ENCODE results near the gene PLXNC1. TPM values are rescaled to one million over a fixed set of nuclear protein-coding genes. Genes with fewer than 3 reads are reported as not detected.

Gene PLXNC1
- total RNA-seq, 1 donor from 2014 or later = 14.2 TPM

DNA sequence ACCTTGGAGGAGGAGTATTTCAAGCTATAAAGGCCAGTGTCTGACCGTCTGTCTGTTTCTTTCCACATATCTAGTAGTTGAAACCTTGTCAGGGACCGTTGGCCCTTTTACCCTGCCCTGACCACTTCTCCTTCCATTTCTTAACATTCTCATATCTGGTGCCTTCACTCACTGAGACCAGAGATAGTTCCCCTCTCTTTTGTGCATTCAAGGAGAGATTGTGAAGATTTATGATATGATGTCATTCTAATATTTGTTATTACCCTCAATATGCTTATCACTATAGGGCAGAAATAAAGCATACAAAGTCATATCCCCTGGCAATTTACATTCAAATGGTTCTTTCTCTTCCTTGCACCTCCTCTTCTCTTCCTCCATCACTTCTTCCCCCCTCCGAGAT, 83.3 kb downstream of the PLXNC1 start:
- TF ChIP-seq POLR2AphosphoS5 (IDR thresholded peaks at IDR 0.05; ENCODE audit: insufficient read depth in 1 of 2, low read depth in 1 of 2) (no peak), POLR2A (IDR thresholded peaks at IDR 0.05) (no peak)
- TF ChIP-seq, protein P1, sequence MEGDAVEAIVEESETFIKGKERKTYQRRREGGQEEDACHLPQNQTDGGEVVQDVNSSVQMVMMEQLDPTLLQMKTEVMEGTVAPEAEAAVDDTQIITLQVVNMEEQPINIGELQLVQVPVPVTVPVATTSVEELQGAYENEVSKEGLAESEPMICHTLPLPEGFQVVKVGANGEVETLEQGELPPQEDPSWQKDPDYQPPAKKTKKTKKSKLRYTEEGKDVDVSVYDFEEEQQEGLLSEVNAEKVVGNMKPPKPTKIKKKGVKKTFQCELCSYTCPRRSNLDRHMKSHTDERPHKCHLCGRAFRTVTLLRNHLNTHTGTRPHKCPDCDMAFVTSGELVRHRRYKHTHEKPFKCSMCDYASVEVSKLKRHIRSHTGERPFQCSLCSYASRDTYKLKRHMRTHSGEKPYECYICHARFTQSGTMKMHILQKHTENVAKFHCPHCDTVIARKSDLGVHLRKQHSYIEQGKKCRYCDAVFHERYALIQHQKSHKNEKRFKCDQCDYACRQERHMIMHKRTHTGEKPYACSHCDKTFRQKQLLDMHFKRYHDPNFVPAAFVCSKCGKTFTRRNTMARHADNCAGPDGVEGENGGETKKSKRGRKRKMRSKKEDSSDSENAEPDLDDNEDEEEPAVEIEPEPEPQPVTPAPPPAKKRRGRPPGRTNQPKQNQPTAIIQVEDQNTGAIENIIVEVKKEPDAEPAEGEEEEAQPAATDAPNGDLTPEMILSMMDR (IDR thresholded peaks at IDR 0.05) = no peak
- H3K9me3 ChIP-seq = no peaks in the 10 kb centered on the region
- no peak for DNase-seq (ENCODE audit: extremely low spot score in 2 of 2)
- H3K27me3 ChIP-seq = no peaks in the 10 kb centered on the region
- H3K4me1 ChIP-seq = no peaks in the 10 kb centered on the region
- no peak overlapping the region for H3K27ac ChIP-seq
- no peak overlapping the region for H3K4me3 ChIP-seq
- intact Hi-C loops (cut with DNase I) = no loop called here
- no peaks in the 10 kb centered on the region for H3K36me3 ChIP-seq

DNA sequence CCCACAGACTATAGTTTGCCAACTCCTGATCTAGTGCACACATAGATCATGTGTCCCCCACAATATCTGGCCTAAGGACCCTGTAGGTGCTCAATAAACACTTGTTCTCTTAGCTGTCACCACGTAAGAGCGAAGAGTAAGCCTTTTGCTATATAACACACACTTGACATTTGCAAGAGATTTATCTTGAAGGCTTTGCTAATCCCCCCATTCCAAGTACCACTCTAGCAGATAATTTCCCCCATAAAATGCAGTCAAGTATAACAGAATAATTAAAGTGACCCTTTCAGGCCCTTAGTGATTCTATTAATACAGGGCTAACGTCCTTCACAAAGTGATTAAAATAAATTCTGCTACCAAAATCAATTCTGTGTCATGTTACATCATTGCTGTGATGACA, 87.5 kb downstream of the PLXNC1 start:
- Histone ChIP-seq H3K27me3 (no peaks in the 10 kb centered on the region), H3K36me3 (no peaks in the 10 kb centered on the region), H3K27ac (no peak overlapping the region), H3K4me3 (no peak overlapping the region), H3K9me3 (no peaks in the 10 kb centered on the region), H3K4me1 (no peaks in the 10 kb centered on the region)
- intact Hi-C loops (cut with DNase I) = no loop called here
- no peak for TF ChIP-seq POLR2AphosphoS5 (IDR thresholded peaks at IDR 0.05; ENCODE audit: insufficient read depth in 1 of 2, low read depth in 1 of 2)
- TF ChIP-seq, protein P1 (IDR thresholded peaks at IDR 0.05) = no peak
- no peak for TF ChIP-seq POLR2A (IDR thresholded peaks at IDR 0.05)
- DNase-seq (ENCODE audit: extremely low spot score in 2 of 2) = no peak

DNA sequence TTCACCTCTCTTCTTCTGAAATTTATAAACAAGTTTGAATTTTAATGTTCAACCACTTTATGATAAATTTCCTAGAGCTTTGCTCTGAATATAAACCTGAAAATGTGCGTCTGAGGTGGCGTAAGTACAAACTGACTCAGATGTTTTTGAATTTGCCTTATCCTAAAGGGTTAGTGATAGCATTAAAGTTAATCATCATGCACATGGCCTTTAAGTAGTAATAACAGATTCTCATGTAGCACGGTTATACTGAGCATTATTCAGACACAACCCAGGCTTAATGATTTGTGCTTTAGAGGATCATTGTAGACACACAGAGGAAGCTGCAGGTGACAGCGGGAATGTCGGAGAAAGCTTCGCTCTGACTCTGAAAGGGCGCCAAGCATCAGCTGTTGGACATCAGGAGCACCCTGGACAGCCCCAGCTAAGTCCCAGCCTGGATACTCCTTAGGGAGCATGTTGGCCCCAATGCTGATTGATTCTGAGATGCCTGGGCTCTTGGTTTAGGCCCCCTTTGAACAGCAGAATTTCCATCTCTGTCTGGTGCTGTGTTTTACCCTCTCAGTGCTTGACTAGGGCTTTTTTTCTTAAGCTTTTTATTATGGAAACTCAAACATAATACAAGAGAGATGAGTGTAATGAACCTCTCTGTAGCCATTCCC, 91.1 kb downstream of the PLXNC1 start:
- Histone ChIP-seq H3K27me3 (no peaks in the 10 kb centered on the region), H3K4me3 (no peak overlapping the region), H3K36me3 (no peaks in the 10 kb centered on the region), H3K4me1 (no peaks in the 10 kb centered on the region), H3K27ac (no peak overlapping the region), H3K9me3 (no peaks in the 10 kb centered on the region)
- TF ChIP-seq POLR2AphosphoS5 (IDR thresholded peaks at IDR 0.05; ENCODE audit: insufficient read depth in 1 of 2, low read depth in 1 of 2) (no peak), POLR2A (IDR thresholded peaks at IDR 0.05) (no peak)
- TF ChIP-seq, protein P1 (IDR thresholded peaks at IDR 0.05) = no peak
- DNase-seq (ENCODE audit: extremely low spot score in 2 of 2) = peak in 1 of 2 donors; percentile 58
- intact Hi-C loops (cut with DNase I) = no loop called here

DNA sequence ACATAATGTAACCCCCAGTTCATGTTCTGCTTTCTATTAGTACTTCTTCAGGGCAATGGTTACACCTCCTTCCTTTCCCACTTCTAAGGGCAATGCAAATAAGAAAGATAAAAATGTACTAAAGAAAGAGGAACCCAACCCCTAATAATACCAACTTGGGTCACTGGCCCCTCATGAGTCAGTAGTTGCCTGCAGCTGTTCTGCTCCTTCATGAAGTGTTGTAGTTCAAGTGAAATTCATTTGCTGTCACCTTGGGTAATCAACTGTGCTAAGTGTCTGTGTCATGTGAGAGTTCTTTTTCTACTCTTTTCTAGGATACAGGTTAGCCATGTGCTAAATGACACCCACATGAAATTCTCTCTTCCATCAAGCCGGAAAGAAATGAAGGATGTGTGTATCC, 91.8 kb downstream of the PLXNC1 start:
- no peak for DNase-seq (ENCODE audit: extremely low spot score in 2 of 2)
- H3K4me3 ChIP-seq = no peak overlapping the region
- intact Hi-C loops (cut with DNase I) = no loop called here
- no peaks in the 10 kb centered on the region for H3K4me1 ChIP-seq
- H3K27me3 ChIP-seq = no peaks in the 10 kb centered on the region
- H3K9me3 ChIP-seq = no peaks in the 10 kb centered on the region
- no peak for TF ChIP-seq POLR2A (IDR thresholded peaks at IDR 0.05)
- TF ChIP-seq POLR2AphosphoS5 (IDR thresholded peaks at IDR 0.05; ENCODE audit: insufficient read depth in 1 of 2, low read depth in 1 of 2) = no peak
- TF ChIP-seq, protein P1 (IDR thresholded peaks at IDR 0.05) = no peak
- H3K27ac ChIP-seq = no peak overlapping the region
- H3K36me3 ChIP-seq = no peaks in the 10 kb centered on the region

DNA sequence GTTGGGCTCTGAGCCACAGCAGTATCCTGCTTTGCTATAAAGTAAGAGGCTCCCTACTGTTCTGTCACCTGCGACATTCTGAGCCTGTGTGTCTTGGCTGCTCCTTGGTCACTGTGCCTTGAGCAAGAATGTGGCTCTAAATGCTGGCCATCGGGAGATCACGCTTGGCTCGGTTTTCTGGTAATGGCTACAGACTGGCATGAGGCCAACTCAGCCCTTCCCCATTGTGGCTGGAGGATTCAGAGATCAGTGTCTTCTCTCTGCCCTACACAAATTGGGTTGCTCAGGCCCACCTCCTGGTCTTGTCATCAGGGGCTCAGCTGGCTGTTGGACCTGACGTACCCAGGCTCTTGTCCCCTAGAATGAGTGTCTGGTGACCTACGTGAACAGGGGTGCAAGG, 94.5 kb downstream of the PLXNC1 start:
- DNase-seq (ENCODE audit: extremely low spot score in 2 of 2) = peak in 1 of 2 donors; percentile 67
- intact Hi-C loops (cut with DNase I) = no loop called here
- TF ChIP-seq POLR2A (IDR thresholded peaks at IDR 0.05) = no peak
- TF ChIP-seq, protein P1 (IDR thresholded peaks at IDR 0.05) = no peak
- no peak for TF ChIP-seq POLR2AphosphoS5 (IDR thresholded peaks at IDR 0.05; ENCODE audit: insufficient read depth in 1 of 2, low read depth in 1 of 2)

More for the DNA sequence above, 94.5 kb downstream of the PLXNC1 start:
- H3K27ac ChIP-seq = no peak overlapping the region
- no peaks in the 10 kb centered on the region for H3K9me3 ChIP-seq
- H3K4me1 ChIP-seq = no peaks in the 10 kb centered on the region
- no peaks in the 10 kb centered on the region for H3K36me3 ChIP-seq
- no peak overlapping the region for H3K4me3 ChIP-seq
- no peaks in the 10 kb centered on the region for H3K27me3 ChIP-seq
